Astrocyte of the spinal cord (primary cell): Measurements from ENCODE around the gene ASIC4.

Experiments
- DNase-seq: peaks from one replicate; pipeline ENCODE4 v3.0.0; 2011; ENCODE audit warnings: low read depth, low spot score
- H3K4me3 ChIP-seq: 2 replicates; pipeline ENCODE4 v1.5.1; 2011; ENCODE audit warnings: low read depth, mild to moderate bottlenecking, low read length, moderate library complexity
- CTCF ChIP-seq: IDR thresholded peaks from 2 replicates; pipeline ENCODE4 v1.5.1; 2012; ENCODE audit warnings: low read depth, mild to moderate bottlenecking, low read length, inconsistent platforms
- in situ Hi-C: cut with HindIII; loops from 2 replicates; pipeline ENCODE4 v1.10.0; 2017; ENCODE audit warnings: low sequenced_read_pairs

Gene ASIC4

GRCh38 chr2:219556413-219556812, 42.1 kb downstream of the ASIC4 start:
- no peak overlapping the region for H3K4me3 ChIP-seq
- in situ Hi-C loops, result no loop called here
- no peak for TF ChIP-seq CTCF
- no peak for DNase-seq

- in situ Hi-C loops, result no loop called here
Measured at GRCh38 chr2:219557320-219557719, 43.0 kb downstream of the ASIC4 start.

GRCh38 chr2:219557791-219558785, 43.8 kb downstream of the ASIC4 start:
- no peak for DNase-seq
- no peak for TF ChIP-seq CTCF
- H3K4me3 ChIP-seq, result no peak overlapping the region
- in situ Hi-C loops, result no loop called here

More at GRCh38 chr2:219557320-219557719, 43.0 kb downstream of the ASIC4 start:
- TF ChIP-seq CTCF, result no peak
- no peak for DNase-seq
- no peak overlapping the region for H3K4me3 ChIP-seq

- no peak for TF ChIP-seq CTCF
- H3K4me3 ChIP-seq, result no peak overlapping the region
- no peak for DNase-seq
- in situ Hi-C loops, result no loop called here
Measured at GRCh38 chr2:219559156-219559915, 45.1 kb downstream of the ASIC4 start.

- in situ Hi-C loops, result no loop called here
- no peak overlapping the region for H3K4me3 ChIP-seq
- no peak for DNase-seq
- TF ChIP-seq CTCF, result peak; percentile 78
Measured at GRCh38 chr2:219560037-219560892, 46.0 kb downstream of the ASIC4 start.

GRCh38 chr2:219560893-219561178, 46.6 kb downstream of the ASIC4 start:
- DNase-seq, result no peak
- no peak overlapping the region for H3K4me3 ChIP-seq
- TF ChIP-seq CTCF, result no peak
- in situ Hi-C loops, result no loop called here
